ENCODE data around the gene TLL2. TPM values are rescaled to one million over a fixed set of nuclear protein-coding genes. Genes with fewer than 3 reads are reported as not detected.

TLL2 gene
- total RNA-seq, 4 donors from 2014 or later, result 0.13 to 2.4 (median 1.8) TPM

DNA sequence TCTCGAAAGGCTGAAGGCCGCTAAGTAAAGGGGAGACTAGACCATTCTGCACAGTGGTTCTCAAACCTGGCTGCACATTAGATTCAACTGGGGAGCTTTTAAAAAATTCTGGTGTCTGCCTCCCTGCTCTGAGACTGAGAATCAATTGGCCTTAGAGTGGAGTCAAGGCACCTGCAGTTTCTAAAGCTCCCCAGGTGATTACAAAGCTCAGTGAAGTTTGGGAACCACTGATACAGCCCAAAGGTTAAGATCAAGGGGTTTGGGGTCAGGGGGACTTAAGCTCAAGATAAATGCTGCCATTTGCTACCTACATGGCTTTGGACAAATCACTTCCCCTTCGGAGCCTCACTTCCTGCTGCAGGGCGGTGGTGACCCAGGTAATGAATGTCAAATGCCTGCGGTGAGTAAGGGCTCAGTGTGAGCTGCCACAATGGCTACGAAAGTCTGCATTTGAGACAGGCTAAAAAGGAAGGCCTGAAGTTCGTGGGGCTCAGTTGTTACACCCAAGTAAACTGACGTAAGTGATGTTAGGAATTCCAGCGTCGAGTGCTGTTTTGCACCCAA, 72.3 kb downstream of the TLL2 start:
- no peak for DNase-seq
- H3K36me3 ChIP-seq, result no peaks in the 10 kb centered on the region
- no peak overlapping the region for H3K4me3 ChIP-seq (replicated peaks in 1 of 3)
- 81 to 82% methylated on average over 10 of the region's 10 CpGs for WGBS, 2 donors
- no peak overlapping the region for H3K27ac ChIP-seq
- TF ChIP-seq, protein P1, sequence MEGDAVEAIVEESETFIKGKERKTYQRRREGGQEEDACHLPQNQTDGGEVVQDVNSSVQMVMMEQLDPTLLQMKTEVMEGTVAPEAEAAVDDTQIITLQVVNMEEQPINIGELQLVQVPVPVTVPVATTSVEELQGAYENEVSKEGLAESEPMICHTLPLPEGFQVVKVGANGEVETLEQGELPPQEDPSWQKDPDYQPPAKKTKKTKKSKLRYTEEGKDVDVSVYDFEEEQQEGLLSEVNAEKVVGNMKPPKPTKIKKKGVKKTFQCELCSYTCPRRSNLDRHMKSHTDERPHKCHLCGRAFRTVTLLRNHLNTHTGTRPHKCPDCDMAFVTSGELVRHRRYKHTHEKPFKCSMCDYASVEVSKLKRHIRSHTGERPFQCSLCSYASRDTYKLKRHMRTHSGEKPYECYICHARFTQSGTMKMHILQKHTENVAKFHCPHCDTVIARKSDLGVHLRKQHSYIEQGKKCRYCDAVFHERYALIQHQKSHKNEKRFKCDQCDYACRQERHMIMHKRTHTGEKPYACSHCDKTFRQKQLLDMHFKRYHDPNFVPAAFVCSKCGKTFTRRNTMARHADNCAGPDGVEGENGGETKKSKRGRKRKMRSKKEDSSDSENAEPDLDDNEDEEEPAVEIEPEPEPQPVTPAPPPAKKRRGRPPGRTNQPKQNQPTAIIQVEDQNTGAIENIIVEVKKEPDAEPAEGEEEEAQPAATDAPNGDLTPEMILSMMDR (IDR thresholded peaks at IDR 0.05), result no peak
- no peak for TF ChIP-seq POLR2A (IDR thresholded peaks at IDR 0.05)
- no peaks in the 10 kb centered on the region for H3K27me3 ChIP-seq
- intact Hi-C loops (cut with DNase I), result no loop called here
- H3K9me3 ChIP-seq, result no peaks in the 10 kb centered on the region
- no peaks in the 10 kb centered on the region for H3K4me1 ChIP-seq

DNA sequence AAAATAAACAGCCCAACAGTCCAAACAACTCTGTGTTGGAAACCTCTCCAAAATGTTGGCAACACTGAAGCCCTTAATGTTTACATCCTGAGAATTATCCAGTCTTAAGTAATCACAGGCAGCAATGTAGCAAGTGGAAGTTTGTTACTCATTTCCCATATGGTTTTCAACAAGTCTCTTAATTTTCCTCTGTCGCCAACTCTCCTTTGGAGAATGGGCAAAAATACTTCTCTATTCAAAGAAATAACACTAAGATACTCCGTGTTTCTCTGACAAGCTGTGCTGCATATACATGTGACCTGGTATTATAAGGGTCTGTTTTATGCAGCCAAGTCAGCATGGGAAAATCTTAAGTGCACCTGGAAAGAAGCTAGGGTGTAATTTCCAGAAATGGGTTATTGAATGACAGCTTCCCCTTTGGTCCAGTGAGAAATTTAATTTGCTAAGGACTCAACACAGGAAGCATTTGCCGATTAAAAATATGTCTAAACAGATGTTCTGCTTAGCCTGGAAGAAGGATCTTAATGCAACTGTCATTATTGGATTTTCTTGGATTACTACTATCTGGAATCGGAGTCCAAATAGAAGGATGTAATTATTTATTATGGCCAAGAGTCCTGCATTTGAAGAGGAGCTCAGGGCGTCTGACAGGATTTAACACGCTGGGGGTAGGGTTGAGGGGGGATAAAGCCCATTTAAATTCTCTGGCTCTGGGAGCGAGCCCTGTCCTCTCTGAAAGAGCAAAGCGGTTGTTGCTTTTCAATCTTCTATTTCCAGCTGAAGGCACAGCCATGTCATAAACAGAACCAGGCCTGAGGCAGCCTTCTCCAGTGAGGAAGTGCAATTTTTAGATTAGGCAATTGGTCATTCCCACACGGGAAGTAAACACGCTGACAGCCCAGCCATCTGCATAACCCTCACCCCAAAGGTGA, 73.1 kb downstream of the TLL2 start:
- H3K4me3 ChIP-seq (replicated peaks in 1 of 3), result no peak overlapping the region
- TF ChIP-seq POLR2A (IDR thresholded peaks at IDR 0.05), result no peak
- TF ChIP-seq, protein P1 (IDR thresholded peaks at IDR 0.05), result no peak
- H3K36me3 ChIP-seq, result no peaks in the 10 kb centered on the region
- no peak for DNase-seq
- no peaks in the 10 kb centered on the region for H3K27me3 ChIP-seq
- H3K27ac ChIP-seq, result no peak overlapping the region
- no peaks in the 10 kb centered on the region for H3K4me1 ChIP-seq
- 67 to 69% methylated on average over 10 of the region's 10 CpGs for WGBS, 2 donors
- no peaks in the 10 kb centered on the region for H3K9me3 ChIP-seq
- intact Hi-C loops (cut with DNase I), result no loop called here

DNA sequence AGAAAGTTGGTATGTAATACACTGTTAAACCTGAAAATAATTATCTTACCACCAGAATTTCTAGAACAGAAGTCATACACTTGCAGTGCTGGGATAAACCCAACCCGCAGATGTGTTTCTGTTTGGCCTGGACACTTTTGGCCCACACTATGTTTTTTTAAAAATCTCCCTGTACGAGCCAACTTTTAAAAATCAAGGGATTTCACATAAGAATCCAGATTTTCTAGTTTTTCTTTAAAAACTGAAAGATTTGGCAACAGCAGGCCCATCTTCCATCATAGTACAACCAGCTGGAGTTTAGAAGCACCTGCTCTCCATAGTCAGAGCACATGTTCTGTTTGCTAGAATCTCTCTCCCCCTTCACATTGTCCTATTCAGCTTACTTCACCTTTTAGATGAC, 74.0 kb downstream of the TLL2 start:
- intact Hi-C loops (cut with DNase I), result no loop called here
- no peak overlapping the region for H3K4me3 ChIP-seq (replicated peaks in 1 of 3)
- DNase-seq, result no peak
- H3K4me1 ChIP-seq, result no peaks in the 10 kb centered on the region
- 69 to 86% methylated on average over 2 of the region's 2 CpGs for WGBS, 2 donors
- no peaks in the 10 kb centered on the region for H3K27me3 ChIP-seq
- H3K27ac ChIP-seq, result no peak overlapping the region
- no peaks in the 10 kb centered on the region for H3K36me3 ChIP-seq
- H3K9me3 ChIP-seq, result no peaks in the 10 kb centered on the region
- TF ChIP-seq, protein P1 (IDR thresholded peaks at IDR 0.05), result no peak
- TF ChIP-seq POLR2A (IDR thresholded peaks at IDR 0.05), result no peak

DNA sequence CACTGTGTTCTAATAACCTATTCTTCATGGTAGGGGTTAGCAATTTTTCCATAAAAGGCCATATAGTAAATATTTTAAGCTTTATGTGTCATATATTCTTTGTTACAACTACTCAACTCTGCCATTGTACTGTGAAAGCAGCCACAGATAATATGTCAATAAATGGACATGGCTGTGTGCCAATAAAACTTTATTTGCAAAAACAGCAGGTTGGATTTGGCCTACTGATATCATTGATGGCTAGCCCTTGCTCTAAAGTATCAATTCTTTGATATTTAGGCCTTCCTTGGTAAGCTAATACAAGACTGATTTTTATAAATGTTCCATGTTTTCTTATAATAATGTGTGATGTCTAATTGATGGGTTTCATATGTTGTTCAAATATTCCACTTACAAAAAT, 77.7 kb downstream of the TLL2 start:
- Histone ChIP-seq H3K9me3 (no peaks in the 10 kb centered on the region), H3K27me3 (no peaks in the 10 kb centered on the region), H3K36me3 (no peaks in the 10 kb centered on the region), H3K4me1 (no peaks in the 10 kb centered on the region), H3K4me3 (replicated peaks in 1 of 3) (no peak overlapping the region), H3K27ac (no peak overlapping the region)
- intact Hi-C loops (cut with DNase I), result no loop called here
- no peak for DNase-seq
- no peak for TF ChIP-seq POLR2A (IDR thresholded peaks at IDR 0.05)
- TF ChIP-seq, protein P1 (IDR thresholded peaks at IDR 0.05), result no peak
